Activated CD4-positive, alpha-beta T cell treated with anti-CD3 and anti-CD28 coated beads, Interleukin-2, amount 50 U/mL, for 24 hours (primary cell): ENCODE results near the gene DDX27.
"Not testable (repeated sequence)": the region's sequence is repeated elsewhere in the genome, so short reads cannot be mapped to it uniquely, and the experiment has no call there.

Experiments
- DNase-seq, 2 donors: peaks; one replicate each; pipeline ENCODE4 v3.0.0-alpha.2; 2020; ENCODE audit warnings: low read depth in 1 of 2, low spot score in 1 of 2

The DDX27 gene, protein sequence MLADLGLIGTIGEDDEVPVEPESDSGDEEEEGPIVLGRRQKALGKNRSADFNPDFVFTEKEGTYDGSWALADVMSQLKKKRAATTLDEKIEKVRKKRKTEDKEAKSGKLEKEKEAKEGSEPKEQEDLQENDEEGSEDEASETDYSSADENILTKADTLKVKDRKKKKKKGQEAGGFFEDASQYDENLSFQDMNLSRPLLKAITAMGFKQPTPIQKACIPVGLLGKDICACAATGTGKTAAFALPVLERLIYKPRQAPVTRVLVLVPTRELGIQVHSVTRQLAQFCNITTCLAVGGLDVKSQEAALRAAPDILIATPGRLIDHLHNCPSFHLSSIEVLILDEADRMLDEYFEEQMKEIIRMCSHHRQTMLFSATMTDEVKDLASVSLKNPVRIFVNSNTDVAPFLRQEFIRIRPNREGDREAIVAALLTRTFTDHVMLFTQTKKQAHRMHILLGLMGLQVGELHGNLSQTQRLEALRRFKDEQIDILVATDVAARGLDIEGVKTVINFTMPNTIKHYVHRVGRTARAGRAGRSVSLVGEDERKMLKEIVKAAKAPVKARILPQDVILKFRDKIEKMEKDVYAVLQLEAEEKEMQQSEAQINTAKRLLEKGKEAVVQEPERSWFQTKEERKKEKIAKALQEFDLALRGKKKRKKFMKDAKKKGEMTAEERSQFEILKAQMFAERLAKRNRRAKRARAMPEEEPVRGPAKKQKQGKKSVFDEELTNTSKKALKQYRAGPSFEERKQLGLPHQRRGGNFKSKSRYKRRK

DNA sequence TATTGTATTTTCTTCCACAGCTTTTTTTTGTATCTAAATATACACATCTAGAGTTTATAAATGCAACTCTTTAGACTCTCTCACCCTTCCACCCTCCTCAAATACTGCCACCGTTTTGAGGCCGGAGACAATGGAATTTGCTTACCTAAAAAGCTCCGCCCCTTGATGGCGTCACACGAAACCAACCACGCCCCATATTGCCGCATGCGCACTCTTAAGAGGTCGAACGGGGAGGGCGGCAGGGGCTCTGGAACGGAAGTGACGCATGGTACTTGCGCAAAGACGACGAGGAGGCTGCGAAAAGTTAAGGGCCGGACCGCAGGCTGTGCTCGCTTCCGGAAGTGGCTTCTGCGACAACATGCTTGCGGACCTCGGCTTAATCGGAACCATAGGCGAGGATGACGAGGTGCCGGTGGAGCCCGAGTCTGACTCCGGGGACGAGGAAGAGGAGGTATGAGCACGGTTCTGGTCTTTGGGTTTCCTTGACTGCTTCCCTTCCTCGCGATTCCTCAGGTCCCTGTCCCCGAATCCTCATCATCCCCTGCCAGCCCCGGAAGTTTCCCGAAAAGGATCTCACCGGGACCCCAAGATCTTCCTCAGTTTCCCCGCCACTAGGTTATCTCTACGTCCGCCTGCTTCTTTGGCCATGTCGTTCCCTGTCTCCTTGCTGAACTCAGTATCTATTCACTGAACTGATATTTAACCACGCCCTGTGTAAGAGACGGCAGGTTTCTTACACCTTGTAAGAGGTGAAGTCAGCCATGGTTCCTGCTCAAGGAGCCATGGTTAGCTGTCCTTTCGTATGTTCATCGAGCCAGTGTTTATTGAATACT is at the start of gene DDX27:
Gene DDX27 (plus strand): TSS at position 326 of the 833 bp plus-strand sequence. CDS start 33 bp downstream, at position 359.
- peak; percentile 96 for DNase-seq

GRCh38 chr20:49169547-49169946 is 49.7 kb upstream of the DDX27 start:
- DNase-seq, result no peak

GRCh38 chr20:49170714-49171113 is 48.5 kb upstream of the DDX27 start:
- no peak for DNase-seq

- no peak for DNase-seq
Observed at GRCh38 chr20:49171909-49172308, 47.3 kb upstream of the DDX27 start.

- no peak for DNase-seq
Observed at GRCh38 chr20:49172413-49172812, 46.8 kb upstream of the DDX27 start.

- no peak for DNase-seq
Observed at GRCh38 chr20:49174183-49174582, 45.0 kb upstream of the DDX27 start.

GRCh38 chr20:49179368-49180277 is 39.6 kb upstream of the DDX27 start:
- no peak for DNase-seq

- no peak for DNase-seq
Observed at GRCh38 chr20:49181265-49181877, 37.8 kb upstream of the DDX27 start.

DNA sequence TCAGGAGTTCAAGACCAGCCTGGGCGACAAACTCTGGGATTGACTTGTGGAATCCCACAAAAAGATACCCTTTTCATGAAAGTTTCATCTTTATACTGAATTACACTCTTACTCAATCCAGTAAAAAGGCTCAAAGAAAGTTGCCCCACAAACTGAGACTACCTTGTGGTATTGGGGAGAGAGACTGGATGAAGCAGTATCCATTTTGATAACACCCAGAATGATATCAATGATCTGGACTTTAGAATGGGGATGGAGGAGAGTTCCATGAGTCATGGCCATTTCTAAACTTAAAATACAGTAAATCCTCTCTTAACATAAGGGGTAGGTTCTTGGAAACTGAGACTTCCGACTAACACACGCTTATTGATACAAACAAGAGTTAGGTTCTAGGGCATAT is 35.8 kb upstream of the DDX27 start:
- DNase-seq, result no peak

DNA sequence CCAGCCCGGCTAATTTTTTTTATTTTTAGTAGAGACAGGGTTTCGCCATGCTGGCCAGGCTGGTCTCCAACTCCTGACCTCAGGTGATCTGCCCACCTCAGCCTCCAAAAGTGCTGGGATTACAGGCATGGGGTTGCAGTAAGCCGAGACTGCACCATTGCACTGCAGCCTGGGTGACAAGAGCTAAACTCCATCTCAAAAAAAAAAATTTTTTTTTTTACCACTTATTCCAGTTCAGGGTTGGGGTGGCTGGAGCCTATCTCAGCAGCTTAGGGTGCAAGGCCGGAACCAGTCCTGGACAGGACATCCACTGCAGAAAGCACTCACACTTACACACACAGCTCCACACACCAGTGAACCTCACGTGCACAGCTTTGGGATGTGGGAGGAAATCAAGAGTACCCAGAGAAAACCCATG is 35.1 kb upstream of the DDX27 start:
- DNase-seq, result not testable (repeated sequence)

DNA sequence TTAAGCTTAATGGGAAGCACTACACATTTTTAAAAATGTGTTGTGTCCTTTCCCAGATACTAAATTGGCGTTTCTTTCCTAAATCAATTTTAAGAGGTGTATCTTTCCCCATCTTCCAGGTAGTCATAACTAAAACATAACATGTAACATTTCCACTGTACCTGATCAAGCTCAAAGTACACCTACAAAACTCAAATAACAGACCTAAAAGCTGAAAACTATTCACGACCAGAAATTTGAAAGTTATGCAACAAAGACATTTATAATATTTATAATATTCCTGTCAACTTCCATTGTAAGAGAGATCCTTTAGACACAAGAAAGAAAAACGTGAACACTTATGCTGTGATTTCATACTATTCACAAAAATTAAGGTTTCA is 34.5 kb upstream of the DDX27 start:
- no peak for DNase-seq

- DNase-seq, result no peak
Observed at GRCh38 chr20:49185071-49185761, 34.0 kb upstream of the DDX27 start.

- peak; percentile 13 to 54 for DNase-seq
Observed at GRCh38 chr20:49186535-49187329, 32.5 kb upstream of the DDX27 start.

DNA sequence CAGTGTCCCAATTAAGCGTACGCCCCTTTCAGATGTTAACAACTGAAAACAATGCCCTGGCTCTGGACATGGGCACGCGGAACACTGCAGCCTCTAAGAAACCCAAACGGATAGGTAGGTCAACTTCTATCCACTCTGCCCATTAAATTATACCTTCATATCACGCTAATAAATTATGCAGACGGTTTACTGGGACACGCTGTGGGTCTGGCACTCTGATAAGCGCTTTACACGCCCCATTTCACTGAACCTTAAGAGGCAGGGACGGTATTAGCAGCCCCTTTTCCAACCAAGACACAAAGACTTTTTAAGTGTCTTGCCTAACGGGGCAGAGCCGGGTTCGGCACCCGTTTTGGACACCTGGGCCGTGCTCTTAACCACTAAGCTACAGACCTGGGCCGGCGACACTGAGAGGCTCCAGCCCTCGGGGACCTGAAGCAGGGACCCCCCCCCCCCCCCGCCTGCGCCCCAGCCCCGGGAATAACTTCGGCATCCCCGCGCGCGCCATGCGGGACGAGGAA is 31.8 kb upstream of the DDX27 start:
- DNase-seq, result no peak

GRCh38 chr20:49187851-49188641 is 31.2 kb upstream of the DDX27 start, which contains the start of gene STAU1:
TSS of gene STAU1 (minus strand) at chr20:49188334. CDS start at chr20:49166201, 22,133 bp downstream.
- peak; percentile 81 to 88 for DNase-seq

DNA sequence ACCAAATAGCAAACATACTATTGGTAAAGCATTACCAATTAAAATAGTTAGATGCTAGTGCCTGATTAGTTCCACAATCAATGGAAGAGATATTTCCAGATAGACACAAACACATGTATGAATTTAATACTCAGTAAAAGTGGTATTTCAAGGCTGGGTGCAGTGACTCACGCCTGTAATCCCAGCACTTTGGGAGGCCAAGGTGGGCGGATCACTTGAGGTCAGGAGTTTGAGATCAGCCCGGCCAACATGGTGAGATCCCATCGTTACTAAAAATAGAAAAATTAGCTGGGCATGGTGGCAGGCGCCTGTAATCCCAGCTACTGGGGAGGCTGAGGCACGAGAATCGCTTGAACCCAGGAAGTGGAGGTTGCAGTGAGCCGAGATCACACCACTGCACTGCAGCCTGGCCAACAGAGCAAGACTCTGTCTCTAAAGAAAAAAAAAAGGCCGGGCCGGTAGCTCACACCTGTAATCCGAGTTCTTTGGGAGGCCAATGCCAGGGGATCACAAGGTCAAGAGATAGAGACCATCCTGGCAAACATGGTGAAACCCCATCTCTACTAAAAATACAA is 26.2 kb upstream of the DDX27 start:
- DNase-seq, result not testable (repeated sequence)

DNA sequence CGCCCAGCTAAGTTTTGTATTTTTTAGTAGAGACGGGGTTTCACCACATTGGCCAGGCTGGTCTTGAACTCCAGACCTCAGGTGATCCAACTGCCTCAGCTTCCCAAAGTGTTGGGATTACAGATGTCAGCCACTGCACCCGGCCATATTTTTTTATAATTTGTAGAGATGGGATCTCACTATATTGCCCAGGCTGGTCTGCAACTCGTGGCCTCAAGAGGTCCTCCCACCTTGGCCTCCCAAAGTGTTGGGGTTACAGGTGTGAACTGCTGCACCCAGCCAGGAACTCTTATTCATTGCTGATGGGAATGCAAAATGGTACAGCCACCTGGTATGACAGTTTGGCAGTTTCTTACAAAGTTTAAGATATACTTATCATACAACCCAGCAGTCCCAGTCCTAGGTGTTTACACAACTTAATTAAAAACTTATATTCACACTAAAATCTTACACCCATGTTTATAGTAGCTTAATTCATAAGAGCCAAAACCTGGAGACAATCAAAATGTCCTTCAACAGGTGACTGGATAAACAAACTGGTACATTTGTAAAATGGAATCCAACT is 19.4 kb upstream of the DDX27 start:
- no peak for DNase-seq
